HG03108 (cell line): Measurements from ENCODE around the gene GDPGP1.
"Not testable (repeated sequence)": the region's sequence is repeated elsewhere in the genome, so short reads cannot be mapped to it uniquely, and the experiment has no call there.

ENCODE experiments used
- ATAC-seq: cut with Tn5 transposase; IDR thresholded peaks from one replicate; pipeline ENCODE4 v1.9.1; 2021; ENCODE audit warnings: moderate library complexity; ENCODE audit not compliant: unreplicated experiment

GDPGP1 gene

GRCh38 chr15:90234096-90234988 is at the start of gene GDPGP1:
Gene GDPGP1 (plus strand): TSS chr15:90234209. CDS start chr15:90240909, 6,700 bp downstream.
- peak; percentile 54 for ATAC-seq

GRCh38 chr15:90184786-90185704 is 49.0 kb upstream of the GDPGP1 start:
- ATAC-seq = peak; percentile 62

GRCh38 chr15:90187257-90187868 is 46.6 kb upstream of the GDPGP1 start:
- no peak for ATAC-seq

- ATAC-seq = not testable (repeated sequence)
Measured at GRCh38 chr15:90188065-90188464, 45.9 kb upstream of the GDPGP1 start.

- ATAC-seq = no peak
Measured at GRCh38 chr15:90188914-90189748, 44.9 kb upstream of the GDPGP1 start.

- no peak for ATAC-seq
Measured at GRCh38 chr15:90189781-90190467, 44.1 kb upstream of the GDPGP1 start.

- ATAC-seq = peak; percentile 56
Measured at GRCh38 chr15:90190606-90191343, 43.2 kb upstream of the GDPGP1 start.

GRCh38 chr15:90191344-90191687 is 42.7 kb upstream of the GDPGP1 start:
- ATAC-seq = no peak

- peak; percentile 66 for ATAC-seq
Measured at GRCh38 chr15:90191794-90192509, 42.1 kb upstream of the GDPGP1 start.

- ATAC-seq = no peak
Measured at GRCh38 chr15:90192961-90193786, 40.8 kb upstream of the GDPGP1 start.

- no peak for ATAC-seq
Measured at GRCh38 chr15:90194655-90195054, 39.4 kb upstream of the GDPGP1 start.

GRCh38 chr15:90200534-90201129 is 33.4 kb upstream of the GDPGP1 start:
- peak; percentile 8 for ATAC-seq

GRCh38 chr15:90201130-90201943 is 32.7 kb upstream of the GDPGP1 start, which contains the start of gene SEMA4B:
Gene SEMA4B (plus strand): TSS chr15:90201330. CDS start chr15:90201579, 249 bp downstream.
- ATAC-seq = peak; percentile 70

- no peak for ATAC-seq
Measured at GRCh38 chr15:90201944-90202375, 32.0 kb upstream of the GDPGP1 start.

GRCh38 chr15:90202929-90203328 is 31.1 kb upstream of the GDPGP1 start:
- ATAC-seq = no peak

- no peak for ATAC-seq
Measured at GRCh38 chr15:90203473-90203872, 30.5 kb upstream of the GDPGP1 start.
